Stomach smooth muscle (tissue), 2 donors: ENCODE measurements around the gene ITCH.
A peak's percentile ranks its signal among the peaks of the same experiment; 100 is the strongest.

Source experiments
- H3K27ac ChIP-seq: one replicate; pipeline ENCODE4 v1.7.0; 2013; ENCODE audit warnings: mild to moderate bottlenecking, low read length, inconsistent platforms
- H3K27me3 ChIP-seq, 2 donors: one replicate each; pipeline ENCODE4 v1.7.0; 2013; ENCODE audit warnings: low read length in 2 of 2; ENCODE audit not compliant: insufficient read depth in 2 of 2, control insufficient read depth in 1 of 2
- H3K36me3 ChIP-seq, 2 donors: one replicate each; pipeline ENCODE4 v1.7.0; 2013; ENCODE audit warnings: low read length in 2 of 2; ENCODE audit not compliant: control insufficient read depth in 2 of 2, insufficient read depth in 2 of 2
- H3K4me1 ChIP-seq: one replicate; pipeline ENCODE4 v1.7.0; 2013; ENCODE audit warnings: low read length; ENCODE audit not compliant: control insufficient read depth, insufficient read depth
- H3K4me3 ChIP-seq, 2 donors: one replicate each; pipeline ENCODE4 v1.7.0; 2013; ENCODE audit warnings: low read length in 2 of 2
- H3K9ac ChIP-seq, 2 donors: one replicate each; pipeline ENCODE4 v1.7.0; 2013; ENCODE audit warnings: low read length in 2 of 2, mild to moderate bottlenecking in 1 of 2
- H3K9me3 ChIP-seq, 2 donors: one replicate each; pipeline ENCODE4 v1.7.0; 2013; ENCODE audit warnings: low read length in 2 of 2; ENCODE audit not compliant: control insufficient read depth in 2 of 2
- donor health status: healthy.
- donor health status: Pancreatic carcinoma.

ITCH gene

DNA sequence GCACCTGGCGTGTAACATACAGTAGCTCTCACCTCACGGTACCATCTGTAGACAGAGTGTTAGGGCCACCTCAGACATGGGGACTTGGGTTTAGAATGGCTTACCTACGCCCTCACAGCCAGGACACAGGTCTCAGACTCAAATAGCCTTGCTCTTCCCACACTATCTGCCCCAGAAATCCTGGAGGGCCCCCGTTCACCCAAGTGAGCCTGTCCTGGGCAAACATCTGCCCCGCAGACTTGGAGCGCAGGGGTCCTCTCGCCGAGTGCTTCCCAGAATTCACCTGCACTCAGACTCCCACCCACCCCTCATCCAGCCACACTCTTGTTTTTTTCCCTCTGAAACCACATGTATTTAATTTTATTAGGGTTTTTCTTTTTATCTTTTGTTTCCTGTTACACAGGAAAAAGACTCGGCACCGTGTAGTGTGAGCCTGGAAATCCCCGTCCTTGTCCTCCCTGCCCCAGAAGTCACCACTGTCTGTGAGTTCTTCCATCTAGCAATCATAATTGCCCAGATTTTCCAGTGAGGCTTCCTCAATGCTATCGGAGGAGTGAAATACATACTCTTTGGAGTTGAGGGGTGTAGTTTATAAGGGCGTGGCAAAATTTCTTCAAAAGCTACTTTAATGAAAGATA, 178.3 kb downstream of the ITCH start:
- Histone ChIP-seq H3K4me3 (no peak overlapping the region), H3K9me3 (no peaks in the 10 kb centered on the region), H3K9ac (no peak overlapping the region), H3K27me3 (no peaks in the 10 kb centered on the region), H3K27ac (no peak overlapping the region), H3K36me3 (peaks cover 26 to 34% of the 10 kb centered on the region in 2 donors), H3K4me1 (peaks cover 2% of the 10 kb centered on the region)

DNA sequence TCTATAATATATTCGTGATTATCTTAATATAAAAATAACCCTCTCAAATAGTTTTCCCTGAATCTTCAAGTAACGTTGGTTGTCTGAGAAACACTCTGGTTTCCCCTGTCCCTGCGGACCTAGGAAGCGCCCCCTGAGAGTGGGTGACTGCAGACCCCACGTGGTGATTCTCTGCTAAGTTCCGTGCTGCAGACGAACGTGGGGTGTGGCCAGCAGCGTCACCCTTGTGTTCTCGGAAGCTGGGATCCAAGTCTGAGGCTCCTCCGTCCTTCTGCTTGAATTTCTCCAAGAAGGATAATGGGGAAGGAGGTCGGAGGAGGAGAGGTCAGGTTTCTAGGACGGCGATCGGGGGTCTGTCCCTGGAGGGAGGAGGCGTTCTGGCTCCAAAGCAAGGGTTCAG, 178.8 kb downstream of the ITCH start:
- Histone ChIP-seq H3K9me3 (no peaks in the 10 kb centered on the region), H3K36me3 (peaks cover 23 to 30% of the 10 kb centered on the region in 2 donors), H3K27me3 (no peaks in the 10 kb centered on the region), H3K4me1 (peaks cover 2% of the 10 kb centered on the region), H3K9ac (no peak overlapping the region), H3K27ac (no peak overlapping the region), H3K4me3 (no peak overlapping the region)

DNA sequence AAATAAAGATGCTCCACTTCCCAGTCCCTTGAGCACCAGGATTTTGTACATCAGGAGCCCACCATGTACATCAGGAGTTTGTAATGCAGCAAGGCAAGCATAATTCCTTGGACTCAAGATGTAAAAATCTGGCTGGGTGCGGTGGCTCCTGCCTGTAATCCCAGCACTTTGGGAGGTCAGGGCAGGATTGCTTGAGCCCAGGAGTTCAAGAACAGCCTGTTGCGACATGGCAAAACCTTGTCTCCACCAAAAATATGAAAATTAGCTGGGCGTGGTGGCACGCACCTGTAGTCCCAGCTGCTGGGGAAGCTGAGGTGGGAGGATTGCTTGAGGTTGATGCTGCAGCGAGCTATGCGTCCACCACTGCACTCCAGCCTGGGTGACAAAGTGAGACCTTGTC, 179.4 kb downstream of the ITCH start:
- Histone ChIP-seq H3K9me3 (no peaks in the 10 kb centered on the region), H3K36me3 (peaks cover 17 to 25% of the 10 kb centered on the region in 2 donors), H3K4me1 (peaks cover 2% of the 10 kb centered on the region), H3K27me3 (no peaks in the 10 kb centered on the region), H3K27ac (no peak overlapping the region), H3K4me3 (no peak overlapping the region), H3K9ac (no peak overlapping the region)

DNA sequence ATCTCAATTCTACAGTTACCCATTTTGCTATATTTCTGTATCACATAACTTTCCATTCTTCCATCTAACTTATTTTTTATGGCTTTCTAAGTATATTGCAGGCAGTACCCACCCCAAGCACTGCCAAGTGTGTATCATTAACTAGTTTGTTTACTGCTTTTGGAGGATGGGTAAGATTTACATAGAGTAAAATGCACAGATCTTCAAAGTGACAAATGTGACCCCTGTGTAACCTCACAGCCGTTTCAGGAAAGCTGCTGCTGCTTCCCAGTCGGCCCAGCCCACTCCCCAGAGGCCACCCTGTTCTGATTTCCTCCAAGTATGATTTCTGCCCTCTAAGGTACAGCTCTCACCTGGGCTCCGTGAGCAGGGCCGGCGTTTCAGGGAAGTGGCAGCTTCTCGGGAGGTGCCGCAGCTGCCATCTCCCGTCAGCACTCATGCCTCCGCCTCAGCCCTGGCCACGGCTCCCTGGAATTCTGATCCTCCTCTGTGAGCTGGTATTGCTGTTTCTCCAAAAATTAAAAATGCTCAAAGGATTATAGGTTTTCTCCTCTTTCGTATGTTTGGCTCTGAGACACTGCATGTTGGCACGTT, 180.5 kb downstream of the ITCH start:
- H3K9me3 ChIP-seq, result no peaks in the 10 kb centered on the region
- H3K4me1 ChIP-seq, result peaks cover 2% of the 10 kb centered on the region
- H3K27ac ChIP-seq, result no peak overlapping the region
- peaks cover 14 to 22% of the 10 kb centered on the region in 2 donors for H3K36me3 ChIP-seq
- no peaks in the 10 kb centered on the region for H3K27me3 ChIP-seq
- H3K9ac ChIP-seq, result no peak overlapping the region
- H3K4me3 ChIP-seq, result no peak overlapping the region

DNA sequence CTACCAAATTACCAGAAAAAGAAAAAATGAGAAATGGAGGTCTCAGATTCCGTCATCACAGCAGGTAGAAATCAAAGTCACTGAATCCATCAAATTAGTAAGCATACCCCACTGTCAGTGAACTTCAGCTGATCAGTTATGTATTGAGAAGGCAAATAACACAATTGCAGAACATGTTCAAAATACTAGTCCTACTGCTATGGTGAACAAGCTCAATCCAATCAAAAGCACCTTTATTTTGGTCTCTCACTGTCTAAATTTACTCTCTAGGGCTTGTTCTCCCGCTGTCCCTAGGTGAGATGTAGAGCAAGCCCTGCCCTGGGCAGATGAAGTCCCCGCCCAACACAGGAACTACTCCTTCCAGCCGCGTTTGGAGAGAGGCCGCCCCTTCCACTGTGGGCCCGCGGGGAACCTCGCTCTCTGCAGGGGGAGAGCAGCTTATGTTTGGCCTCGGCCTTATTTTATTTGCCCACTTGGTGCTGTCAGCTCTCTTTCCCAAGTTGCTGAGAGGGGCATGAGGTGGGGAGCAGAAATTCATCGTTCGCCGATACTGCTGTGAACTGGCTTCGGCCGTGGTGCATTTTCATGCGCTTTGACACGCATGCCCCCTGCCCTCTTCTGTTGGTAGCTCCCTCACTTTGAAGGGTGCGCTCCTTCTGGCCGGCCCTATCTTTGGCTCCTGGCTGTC, 181.2 kb downstream of the ITCH start:
- Histone ChIP-seq H3K27ac (no peak overlapping the region), H3K4me3 (peak overlapping the region in 1 of 2 donors; percentile 22)

DNA sequence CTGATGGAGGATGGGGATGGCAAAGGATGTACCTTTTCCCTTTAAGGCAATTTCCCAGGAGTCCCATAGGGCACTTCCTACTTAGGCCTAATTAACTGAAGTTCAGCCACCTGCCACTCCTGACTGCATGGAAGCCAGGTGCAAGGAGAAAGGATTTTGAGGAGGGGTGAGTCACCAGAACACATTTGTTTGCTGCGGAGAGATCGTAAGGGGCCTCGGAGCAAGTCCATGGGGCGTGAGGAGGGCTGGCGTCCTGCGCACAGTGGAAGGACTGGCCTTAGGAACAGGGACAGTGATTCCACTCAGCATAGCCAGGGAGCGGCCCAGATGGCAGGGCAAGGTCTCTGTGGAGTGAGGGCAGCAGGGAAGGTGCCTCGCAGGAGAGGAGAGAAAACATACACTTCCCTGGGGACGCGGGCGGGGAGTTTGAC, 183.7 kb downstream of the ITCH start:
- H3K36me3 ChIP-seq, result peaks cover 3 to 5% of the 10 kb centered on the region in 2 donors
- H3K4me3 ChIP-seq, result no peak overlapping the region
- no peaks in the 10 kb centered on the region for H3K27me3 ChIP-seq
- H3K9ac ChIP-seq, result no peak overlapping the region
- H3K4me1 ChIP-seq, result peaks cover 2% of the 10 kb centered on the region
- H3K27ac ChIP-seq, result no peak overlapping the region
- no peaks in the 10 kb centered on the region for H3K9me3 ChIP-seq

More for the DNA sequence above, 181.2 kb downstream of the ITCH start:
- Histone ChIP-seq H3K4me1 (peaks cover 2% of the 10 kb centered on the region), H3K9ac (no peak overlapping the region), H3K36me3 (peaks cover 14 to 20% of the 10 kb centered on the region in 2 donors), H3K27me3 (no peaks in the 10 kb centered on the region), H3K9me3 (no peaks in the 10 kb centered on the region)

DNA sequence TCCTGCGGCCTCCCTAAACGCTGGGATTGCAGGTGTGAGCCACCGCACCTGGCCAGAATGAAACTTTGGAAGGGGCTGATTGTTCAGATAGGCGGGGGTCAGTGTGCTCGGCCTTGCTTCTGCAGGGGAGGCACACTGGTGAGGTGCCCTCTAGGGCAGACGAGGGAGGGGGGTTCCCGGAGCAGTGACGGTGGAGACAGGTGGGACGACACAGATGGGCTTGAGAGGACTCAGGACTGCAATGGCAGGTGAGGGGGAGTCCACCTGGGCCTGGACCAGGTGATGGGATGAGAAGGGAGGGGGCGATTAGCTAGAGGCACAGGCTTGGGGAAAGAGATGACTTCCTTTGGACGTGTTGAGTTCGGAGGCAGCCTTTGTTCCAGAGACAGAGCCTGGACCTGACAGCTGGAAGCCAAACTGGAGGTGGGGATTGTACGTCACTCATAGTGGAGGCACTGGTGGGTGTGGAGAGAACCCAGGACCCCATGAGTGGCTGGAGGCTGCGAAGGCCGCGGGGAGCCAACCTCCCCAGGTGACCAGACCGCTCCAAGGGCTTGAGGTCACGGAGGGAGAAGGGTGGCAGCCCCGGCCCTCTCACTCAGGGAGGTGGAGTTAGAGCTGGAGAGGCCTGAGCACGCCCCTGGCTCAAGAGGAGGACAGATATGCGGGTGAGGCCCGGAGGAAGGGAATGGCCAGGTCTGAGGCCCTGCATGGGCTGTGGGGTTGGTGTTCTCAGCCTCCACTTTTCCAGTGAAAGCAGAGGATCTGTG, 185.0 kb downstream of the ITCH start:
- H3K36me3 ChIP-seq, result no peaks in the 10 kb centered on the region
- H3K9ac ChIP-seq, result no peak overlapping the region
- H3K9me3 ChIP-seq, result no peaks in the 10 kb centered on the region
- no peak overlapping the region for H3K27ac ChIP-seq
- no peak overlapping the region for H3K4me3 ChIP-seq
- no peaks in the 10 kb centered on the region for H3K27me3 ChIP-seq
- H3K4me1 ChIP-seq, result peaks cover 2% of the 10 kb centered on the region

DNA sequence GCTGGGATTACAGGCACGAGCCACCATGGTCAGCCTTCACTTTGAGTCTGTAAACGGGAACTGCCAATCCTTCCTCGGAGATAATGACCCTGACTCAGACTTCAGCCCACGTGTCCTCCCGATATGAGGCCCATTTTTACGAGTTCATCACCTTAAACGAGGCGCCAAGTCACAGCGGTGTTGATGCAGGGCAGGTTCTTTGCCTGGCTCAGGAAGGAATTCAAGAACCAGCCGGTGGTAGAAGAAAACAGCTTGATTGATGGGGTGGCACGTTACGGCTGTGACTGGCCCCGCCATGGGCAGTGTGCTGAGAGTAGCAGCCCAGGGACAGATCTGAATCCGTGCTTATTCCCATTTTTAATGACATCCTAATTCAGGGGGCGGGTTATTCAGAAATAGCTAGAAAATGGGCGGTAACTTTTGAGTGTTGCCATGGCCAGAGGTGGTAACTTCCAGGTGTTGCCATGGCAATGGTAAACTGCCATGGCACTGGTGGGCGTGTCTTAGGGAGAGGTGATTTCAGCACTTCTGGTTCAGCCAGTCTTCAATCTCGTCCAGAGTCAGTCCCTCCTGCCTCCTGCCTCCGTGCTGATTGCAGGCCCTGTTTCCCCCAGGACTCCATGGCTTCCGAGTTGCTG, 186.3 kb downstream of the ITCH start:
- Histone ChIP-seq H3K9me3 (no peaks in the 10 kb centered on the region), H3K4me3 (no peak overlapping the region), H3K27ac (no peak overlapping the region), H3K9ac (no peak overlapping the region), H3K4me1 (peaks cover 8% of the 10 kb centered on the region), H3K36me3 (no peaks in the 10 kb centered on the region), H3K27me3 (no peaks in the 10 kb centered on the region)

DNA sequence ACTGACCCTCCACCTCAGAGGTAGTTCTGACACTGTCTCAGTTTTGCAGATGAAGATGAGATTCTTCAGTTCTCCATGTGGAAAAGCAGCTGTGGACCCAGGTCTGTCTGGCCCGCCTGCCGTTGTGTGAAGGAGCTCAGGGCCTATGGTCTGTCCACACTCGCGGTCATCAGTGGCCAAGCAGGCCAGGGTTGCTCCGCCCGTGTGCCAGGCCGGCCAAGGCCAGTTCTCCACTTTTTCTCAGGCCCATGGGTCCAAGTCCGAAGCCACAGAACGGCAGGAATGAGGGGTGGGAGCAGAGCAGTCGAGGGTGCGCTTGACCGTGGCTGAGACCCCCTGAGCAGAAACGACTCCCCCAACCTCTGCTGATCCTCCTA, 186.8 kb downstream of the ITCH start:
- no peak overlapping the region for H3K4me3 ChIP-seq
- H3K36me3 ChIP-seq, result no peaks in the 10 kb centered on the region
- H3K27ac ChIP-seq, result no peak overlapping the region
- no peaks in the 10 kb centered on the region for H3K9me3 ChIP-seq
- H3K4me1 ChIP-seq, result peaks cover 6% of the 10 kb centered on the region
- no peaks in the 10 kb centered on the region for H3K27me3 ChIP-seq
- no peak overlapping the region for H3K9ac ChIP-seq

DNA sequence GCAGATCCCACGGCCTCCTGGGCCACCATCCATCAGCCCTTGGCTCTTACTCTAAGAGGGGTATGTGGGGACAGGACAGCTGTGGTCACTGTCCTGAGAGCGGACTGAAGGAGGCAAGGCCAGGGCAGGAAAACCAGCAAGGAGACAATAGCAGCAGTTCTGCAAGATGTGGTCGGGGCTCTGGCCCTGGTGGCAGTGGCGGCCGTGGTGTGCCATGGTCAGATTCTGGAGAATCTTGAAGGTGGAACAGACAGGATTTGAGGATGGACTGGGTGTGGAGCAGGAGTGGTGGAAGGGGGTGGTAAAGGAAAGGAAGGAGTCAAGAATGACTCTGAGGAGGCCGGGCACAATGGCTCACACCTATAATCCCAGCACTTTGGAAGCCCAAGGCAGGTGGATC, 189.5 kb downstream of the ITCH start:
- H3K27ac ChIP-seq, result no peak overlapping the region
- no peak overlapping the region for H3K4me3 ChIP-seq

More for the DNA sequence above, 189.5 kb downstream of the ITCH start:
- no peak overlapping the region for H3K9ac ChIP-seq
- no peaks in the 10 kb centered on the region for H3K9me3 ChIP-seq
- H3K36me3 ChIP-seq, result no peaks in the 10 kb centered on the region
- H3K27me3 ChIP-seq, result no peaks in the 10 kb centered on the region
- H3K4me1 ChIP-seq, result peaks cover 6% of the 10 kb centered on the region
